HG02938 (cell line): ENCODE measurements around the gene DOK1.

Experiments
- ATAC-seq: cut with Tn5 transposase; IDR thresholded peaks from one replicate; pipeline ENCODE4 v1.9.1; 2021; ENCODE audit warnings: mild to moderate bottlenecking, moderate library complexity; ENCODE audit not compliant: unreplicated experiment

Gene DOK1

GRCh38 chr2:74597410-74597809 lies 42.9 kb downstream of the DOK1 start:
- ATAC-seq: no peak

DNA sequence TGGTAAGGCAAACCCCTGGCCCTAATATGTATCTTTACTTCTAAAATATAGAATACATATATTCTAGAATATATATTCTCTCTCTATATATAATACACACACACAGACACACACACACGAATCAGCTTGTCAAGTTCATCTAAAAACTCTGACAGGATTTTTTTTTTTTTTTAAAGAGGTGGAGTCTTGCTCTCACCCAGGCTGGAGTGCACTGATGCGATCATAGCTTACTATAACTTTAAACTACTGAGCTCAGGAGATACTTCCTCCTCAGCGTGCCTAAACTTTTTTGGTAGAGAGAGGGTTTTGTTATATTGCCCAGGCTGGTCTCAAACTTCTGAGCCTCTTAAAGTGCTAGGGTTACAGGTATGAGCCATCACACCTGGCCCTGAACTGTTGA lies 45.2 kb downstream of the DOK1 start:
- no peak for ATAC-seq

DNA sequence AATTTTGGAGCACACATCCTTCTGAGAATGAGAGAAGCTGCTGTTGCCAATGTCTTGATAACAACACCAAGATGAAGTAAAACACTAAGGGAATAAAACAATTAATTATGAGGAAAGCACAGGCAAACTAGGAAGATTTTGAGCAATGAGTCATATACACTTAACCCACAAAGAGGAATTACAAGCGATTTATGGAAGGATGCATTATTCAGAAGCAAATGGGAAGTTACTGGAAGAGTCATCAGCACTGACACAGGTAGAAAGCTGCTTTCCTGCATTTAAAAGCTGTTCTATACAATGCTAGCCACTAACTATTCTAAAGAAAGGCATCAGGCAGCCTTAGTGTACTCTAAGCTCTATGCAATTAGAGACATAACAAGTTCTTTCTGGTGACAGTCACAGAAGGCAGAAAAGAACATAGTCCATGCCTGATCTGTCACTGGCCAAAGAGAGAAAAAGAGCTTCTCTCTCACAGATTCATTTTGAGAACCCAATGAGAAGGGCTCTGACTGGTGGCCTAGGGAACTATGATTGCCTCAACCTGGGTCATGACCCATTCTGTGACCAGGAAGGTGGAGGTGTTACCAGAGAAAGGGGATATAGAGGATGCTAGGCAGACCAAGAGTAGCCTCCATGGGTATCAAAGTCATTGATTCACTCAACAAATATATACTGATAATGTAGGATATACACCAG lies 48.2 kb downstream of the DOK1 start:
- no peak for ATAC-seq

DNA sequence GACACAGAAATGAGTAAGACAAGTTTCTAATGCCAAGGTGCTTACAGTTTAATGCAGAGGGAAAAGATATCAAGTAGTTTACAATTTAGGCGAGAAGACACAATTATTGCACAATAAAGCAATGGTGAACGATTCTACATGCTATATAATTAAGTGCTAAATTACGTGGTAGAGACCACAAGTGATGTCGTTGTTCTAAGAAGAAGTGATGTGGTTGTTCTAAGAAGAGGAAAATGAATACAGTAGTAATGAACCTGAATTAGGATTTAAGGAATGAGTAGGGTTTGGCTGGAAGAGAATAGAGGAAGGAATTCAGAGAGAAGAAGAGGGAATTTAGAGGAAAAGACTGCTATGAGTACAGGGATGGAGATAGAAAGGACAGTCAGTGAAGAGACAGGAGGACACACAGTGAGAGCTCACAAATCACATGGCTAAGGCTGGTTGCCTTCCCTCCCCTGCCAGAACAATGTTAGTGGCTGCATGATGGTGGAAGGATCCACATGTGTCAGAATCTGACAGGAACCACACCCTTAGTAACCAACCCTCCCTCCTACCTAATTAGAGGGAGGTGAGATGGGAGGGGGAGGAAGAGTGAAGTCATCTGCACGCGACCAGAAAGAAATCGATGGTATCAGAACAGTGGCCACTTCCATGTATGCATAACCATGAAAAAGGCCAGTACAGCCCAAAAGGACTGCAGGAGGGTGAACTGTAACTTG lies 48.9 kb downstream of the DOK1 start:
- ATAC-seq: no peak

DNA sequence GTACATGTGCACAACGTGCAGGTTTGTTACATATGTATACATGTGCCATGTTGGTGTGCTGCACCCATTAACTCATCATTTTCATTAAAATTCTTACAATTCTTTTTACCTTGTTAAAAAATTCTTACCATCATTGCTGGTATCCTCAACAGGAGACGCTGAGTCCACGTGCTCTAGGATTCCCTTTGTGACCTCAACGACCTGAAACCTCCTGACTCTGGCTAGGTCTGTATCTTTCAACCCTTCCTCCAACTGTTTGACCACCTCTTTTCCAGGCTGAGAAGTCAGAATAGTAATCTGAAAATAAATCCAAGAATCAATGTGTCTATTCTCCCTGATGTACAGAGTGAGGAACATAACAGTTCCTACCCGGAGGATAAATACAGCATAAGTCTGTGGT lies 52.4 kb downstream of the DOK1 start:
- no peak for ATAC-seq
